ENCODE results near the gene IPCEF1.

Gene IPCEF1

DNA sequence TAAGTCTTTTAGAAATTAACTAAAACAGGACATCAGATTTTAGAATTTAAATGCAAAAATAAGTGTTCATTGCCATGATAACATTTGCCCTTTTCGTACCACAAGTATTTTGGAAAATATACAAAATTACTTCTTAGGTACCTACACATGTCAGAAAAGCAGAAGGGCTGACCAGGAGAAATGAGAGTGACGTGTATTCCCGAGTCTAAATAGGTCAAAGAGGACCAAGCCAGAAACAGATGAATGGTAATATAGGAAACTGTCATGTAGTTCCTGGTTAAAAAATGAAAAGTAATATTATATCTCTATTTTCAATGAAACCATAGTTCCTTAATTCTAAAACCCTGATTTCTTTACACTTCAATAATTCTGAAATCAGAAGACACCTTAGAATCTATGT, 126.2 kb downstream of the IPCEF1 start:
- TF ChIP-seq TOX (CRISPR knock-in tag; IDR thresholded peaks at IDR 0.05; ENCODE audit: borderline replicate concordance), result no peak
- ATAC-seq, result no peak

DNA sequence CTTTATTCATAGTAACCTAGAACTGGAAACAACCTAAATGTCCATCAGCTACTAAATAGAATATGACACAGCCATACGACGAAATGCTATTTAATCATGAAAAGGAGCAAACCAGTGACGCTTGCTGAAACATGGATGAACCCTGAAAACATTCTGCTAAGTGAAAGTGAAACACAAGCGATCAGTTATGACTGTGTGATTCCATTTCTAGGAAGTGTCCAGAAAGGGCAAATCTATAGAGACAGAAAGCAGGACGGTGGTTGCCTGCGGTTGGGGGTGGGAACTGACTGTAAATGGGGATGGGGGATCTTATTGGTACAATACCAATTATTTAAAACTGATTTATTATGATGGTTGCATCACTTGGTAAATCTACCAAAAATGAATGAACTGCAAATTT, 126.8 kb downstream of the IPCEF1 start:
- no peak for TF ChIP-seq BACH2 (CRISPR knock-in tag; IDR thresholded peaks at IDR 0.05; ENCODE audit: borderline replicate concordance)
- TF ChIP-seq, protein P1, sequence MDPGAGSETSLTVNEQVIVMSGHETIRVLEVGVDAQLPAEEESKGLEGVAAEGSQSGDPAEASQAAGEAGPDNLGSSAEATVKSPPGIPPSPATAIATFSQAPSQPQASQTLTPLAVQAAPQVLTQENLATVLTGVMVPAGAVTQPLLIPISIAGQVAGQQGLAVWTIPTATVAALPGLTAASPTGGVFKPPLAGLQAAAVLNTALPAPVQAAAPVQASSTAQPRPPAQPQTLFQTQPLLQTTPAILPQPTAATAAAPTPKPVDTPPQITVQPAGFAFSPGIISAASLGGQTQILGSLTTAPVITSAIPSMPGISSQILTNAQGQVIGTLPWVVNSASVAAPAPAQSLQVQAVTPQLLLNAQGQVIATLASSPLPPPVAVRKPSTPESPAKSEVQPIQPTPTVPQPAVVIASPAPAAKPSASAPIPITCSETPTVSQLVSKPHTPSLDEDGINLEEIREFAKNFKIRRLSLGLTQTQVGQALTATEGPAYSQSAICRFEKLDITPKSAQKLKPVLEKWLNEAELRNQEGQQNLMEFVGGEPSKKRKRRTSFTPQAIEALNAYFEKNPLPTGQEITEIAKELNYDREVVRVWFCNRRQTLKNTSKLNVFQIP (CRISPR knock-in tag; IDR thresholded peaks at IDR 0.05; ENCODE audit: borderline replicate concordance, low read depth), result no peak
- ATAC-seq, result no peak

DNA sequence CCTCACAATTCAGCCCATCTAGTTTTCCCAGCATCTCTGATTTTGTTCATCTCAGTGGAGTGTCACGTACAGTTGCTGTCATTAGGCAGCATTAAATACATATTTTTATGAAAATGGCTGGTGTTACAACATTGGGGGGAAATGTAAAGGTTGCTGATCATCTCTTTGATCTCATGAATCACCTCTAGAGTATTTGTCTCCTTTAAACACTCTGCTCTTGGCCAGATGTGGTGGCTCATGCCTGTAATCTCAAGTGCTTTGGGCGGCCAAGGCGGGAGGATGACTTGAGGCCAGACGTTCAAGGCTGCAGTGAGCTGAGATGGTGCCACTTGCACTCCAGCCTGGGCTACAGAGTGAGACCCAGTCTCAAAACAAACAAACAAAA, 128.1 kb downstream of the IPCEF1 start:
- TF ChIP-seq, protein P2, sequence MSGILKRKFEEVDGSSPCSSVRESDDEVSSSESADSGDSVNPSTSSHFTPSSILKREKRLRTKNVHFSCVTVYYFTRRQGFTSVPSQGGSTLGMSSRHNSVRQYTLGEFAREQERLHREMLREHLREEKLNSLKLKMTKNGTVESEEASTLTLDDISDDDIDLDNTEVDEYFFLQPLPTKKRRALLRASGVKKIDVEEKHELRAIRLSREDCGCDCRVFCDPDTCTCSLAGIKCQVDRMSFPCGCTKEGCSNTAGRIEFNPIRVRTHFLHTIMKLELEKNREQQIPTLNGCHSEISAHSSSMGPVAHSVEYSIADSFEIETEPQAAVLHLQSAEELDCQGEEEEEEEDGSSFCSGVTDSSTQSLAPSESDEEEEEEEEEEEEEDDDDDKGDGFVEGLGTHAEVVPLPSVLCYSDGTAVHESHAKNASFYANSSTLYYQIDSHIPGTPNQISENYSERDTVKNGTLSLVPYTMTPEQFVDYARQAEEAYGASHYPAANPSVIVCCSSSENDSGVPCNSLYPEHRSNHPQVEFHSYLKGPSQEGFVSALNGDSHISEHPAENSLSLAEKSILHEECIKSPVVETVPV (CRISPR knock-in tag; IDR thresholded peaks at IDR 0.05), result no peak
- TF ChIP-seq, protein P3, sequence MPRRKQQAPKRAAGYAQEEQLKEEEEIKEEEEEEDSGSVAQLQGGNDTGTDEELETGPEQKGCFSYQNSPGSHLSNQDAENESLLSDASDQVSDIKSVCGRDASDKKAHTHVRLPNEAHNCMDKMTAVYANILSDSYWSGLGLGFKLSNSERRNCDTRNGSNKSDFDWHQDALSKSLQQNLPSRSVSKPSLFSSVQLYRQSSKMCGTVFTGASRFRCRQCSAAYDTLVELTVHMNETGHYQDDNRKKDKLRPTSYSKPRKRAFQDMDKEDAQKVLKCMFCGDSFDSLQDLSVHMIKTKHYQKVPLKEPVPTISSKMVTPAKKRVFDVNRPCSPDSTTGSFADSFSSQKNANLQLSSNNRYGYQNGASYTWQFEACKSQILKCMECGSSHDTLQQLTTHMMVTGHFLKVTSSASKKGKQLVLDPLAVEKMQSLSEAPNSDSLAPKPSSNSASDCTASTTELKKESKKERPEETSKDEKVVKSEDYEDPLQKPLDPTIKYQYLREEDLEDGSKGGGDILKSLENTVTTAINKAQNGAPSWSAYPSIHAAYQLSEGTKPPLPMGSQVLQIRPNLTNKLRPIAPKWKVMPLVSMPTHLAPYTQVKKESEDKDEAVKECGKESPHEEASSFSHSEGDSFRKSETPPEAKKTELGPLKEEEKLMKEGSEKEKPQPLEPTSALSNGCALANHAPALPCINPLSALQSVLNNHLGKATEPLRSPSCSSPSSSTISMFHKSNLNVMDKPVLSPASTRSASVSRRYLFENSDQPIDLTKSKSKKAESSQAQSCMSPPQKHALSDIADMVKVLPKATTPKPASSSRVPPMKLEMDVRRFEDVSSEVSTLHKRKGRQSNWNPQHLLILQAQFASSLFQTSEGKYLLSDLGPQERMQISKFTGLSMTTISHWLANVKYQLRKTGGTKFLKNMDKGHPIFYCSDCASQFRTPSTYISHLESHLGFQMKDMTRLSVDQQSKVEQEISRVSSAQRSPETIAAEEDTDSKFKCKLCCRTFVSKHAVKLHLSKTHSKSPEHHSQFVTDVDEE (CRISPR knock-in tag; IDR thresholded peaks at IDR 0.05), result no peak
- no peak for TF ChIP-seq CSDC2 (CRISPR knock-in tag; IDR thresholded peaks at IDR 0.05)
- TF ChIP-seq, protein P4, sequence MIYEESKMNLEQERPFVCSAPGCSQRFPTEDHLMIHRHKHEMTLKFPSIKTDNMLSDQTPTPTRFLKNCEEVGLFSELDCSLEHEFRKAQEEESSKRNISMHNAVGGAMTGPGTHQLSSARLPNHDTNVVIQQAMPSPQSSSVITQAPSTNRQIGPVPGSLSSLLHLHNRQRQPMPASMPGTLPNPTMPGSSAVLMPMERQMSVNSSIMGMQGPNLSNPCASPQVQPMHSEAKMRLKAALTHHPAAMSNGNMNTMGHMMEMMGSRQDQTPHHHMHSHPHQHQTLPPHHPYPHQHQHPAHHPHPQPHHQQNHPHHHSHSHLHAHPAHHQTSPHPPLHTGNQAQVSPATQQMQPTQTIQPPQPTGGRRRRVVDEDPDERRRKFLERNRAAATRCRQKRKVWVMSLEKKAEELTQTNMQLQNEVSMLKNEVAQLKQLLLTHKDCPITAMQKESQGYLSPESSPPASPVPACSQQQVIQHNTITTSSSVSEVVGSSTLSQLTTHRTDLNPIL (CRISPR knock-in tag; IDR thresholded peaks at IDR 0.05; ENCODE audit: low read depth), result no peak
- no peak for TF ChIP-seq ZNF565 (CRISPR knock-in tag; conservative IDR thresholded peaks at IDR 0.05; ENCODE audit: low read depth)
- TF ChIP-seq ISL1 (CRISPR knock-in tag; IDR thresholded peaks at IDR 0.05), result no peak
- no peak for TF ChIP-seq OSR1 (CRISPR knock-in tag; IDR thresholded peaks at IDR 0.05)
- TF ChIP-seq ZNF8 (CRISPR knock-in tag; IDR thresholded peaks at IDR 0.05), result no peak
- TF ChIP-seq, protein P1 (CRISPR knock-in tag; IDR thresholded peaks at IDR 0.05; ENCODE audit: borderline replicate concordance, low read depth), result no peak
- no peak for TF ChIP-seq TCF4 (CRISPR knock-in tag; IDR thresholded peaks at IDR 0.05; ENCODE audit: borderline replicate concordance)
- TF ChIP-seq TOX (CRISPR knock-in tag; IDR thresholded peaks at IDR 0.05; ENCODE audit: borderline replicate concordance), result no peak
- no peak for TF ChIP-seq SNAI2 (CRISPR knock-in tag; IDR thresholded peaks at IDR 0.05)
- TF ChIP-seq, protein P5, sequence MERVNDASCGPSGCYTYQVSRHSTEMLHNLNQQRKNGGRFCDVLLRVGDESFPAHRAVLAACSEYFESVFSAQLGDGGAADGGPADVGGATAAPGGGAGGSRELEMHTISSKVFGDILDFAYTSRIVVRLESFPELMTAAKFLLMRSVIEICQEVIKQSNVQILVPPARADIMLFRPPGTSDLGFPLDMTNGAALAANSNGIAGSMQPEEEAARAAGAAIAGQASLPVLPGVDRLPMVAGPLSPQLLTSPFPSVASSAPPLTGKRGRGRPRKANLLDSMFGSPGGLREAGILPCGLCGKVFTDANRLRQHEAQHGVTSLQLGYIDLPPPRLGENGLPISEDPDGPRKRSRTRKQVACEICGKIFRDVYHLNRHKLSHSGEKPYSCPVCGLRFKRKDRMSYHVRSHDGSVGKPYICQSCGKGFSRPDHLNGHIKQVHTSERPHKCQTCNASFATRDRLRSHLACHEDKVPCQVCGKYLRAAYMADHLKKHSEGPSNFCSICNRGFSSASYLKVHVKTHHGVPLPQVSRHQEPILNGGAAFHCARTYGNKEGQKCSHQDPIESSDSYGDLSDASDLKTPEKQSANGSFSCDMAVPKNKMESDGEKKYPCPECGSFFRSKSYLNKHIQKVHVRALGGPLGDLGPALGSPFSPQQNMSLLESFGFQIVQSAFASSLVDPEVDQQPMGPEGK (CRISPR knock-in tag; IDR thresholded peaks at IDR 0.05; ENCODE audit: borderline replicate concordance), result no peak
- no peak for TF ChIP-seq RARB (CRISPR knock-in tag; IDR thresholded peaks at IDR 0.05)
- TF ChIP-seq ESRRG (CRISPR knock-in tag; IDR thresholded peaks at IDR 0.05), result no peak
- TF ChIP-seq BACH2 (CRISPR knock-in tag; IDR thresholded peaks at IDR 0.05; ENCODE audit: borderline replicate concordance), result no peak
- TF ChIP-seq GLIS3 (CRISPR knock-in tag; IDR thresholded peaks at IDR 0.05), result no peak
- TF ChIP-seq ARNTL (CRISPR knock-in tag; IDR thresholded peaks at IDR 0.05; ENCODE audit: borderline replicate concordance, low read depth), result no peak
- no peak for TF ChIP-seq PPARA (CRISPR knock-in tag; IDR thresholded peaks at IDR 0.05; ENCODE audit: borderline replicate concordance)
- no peak for TF ChIP-seq ZFP30 (CRISPR knock-in tag; IDR thresholded peaks at IDR 0.05)

More for the DNA sequence above, 128.1 kb downstream of the IPCEF1 start:
- no peak for ATAC-seq
